ENCODE data around the gene ZNF862.
"Not testable (repeated sequence)": the region's sequence is repeated elsewhere in the genome, so short reads cannot be mapped to it uniquely, and the experiment has no call there.

Gene ZNF862

DNA sequence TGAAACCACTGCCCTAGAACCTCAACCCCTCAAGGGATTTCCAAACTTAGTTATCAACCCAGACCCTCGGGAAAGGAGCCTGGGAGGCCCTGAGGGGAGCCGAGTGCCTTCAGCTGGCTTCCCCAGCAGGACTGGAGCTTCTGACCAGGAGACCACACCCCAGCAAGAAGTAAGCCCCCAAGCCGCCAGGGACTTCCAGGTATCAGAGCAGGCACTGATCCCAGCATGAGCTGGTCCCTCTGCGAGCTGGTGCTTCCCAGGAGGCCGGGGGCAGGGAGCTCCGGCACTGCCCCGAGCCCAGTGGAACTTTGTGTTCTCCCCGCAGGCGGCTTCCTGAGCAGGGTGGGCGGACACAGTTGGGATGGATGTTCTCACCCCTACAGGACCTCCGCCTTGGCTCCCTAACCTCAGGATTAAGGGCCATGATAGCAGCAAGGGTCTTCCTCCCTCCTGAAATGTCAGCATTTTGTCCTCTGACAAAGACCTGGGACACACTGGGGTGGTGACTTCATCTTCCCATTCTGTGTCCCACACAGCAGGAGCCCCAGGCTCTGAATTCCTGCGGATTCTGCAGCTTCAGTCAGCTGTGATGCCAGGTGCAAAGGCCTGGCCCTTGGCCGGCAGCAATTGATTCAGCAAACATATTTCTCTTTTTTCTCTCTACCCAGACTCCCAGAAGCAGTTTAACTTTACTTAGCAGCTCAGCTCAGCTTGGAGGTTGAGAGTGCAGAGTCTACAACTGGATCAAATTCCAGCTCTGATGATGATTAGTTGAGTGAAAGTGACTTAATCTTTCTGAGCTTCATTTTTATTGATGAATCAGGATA is 47.2 kb downstream of the ZNF862 start:
- TF ChIP-seq, protein P1, sequence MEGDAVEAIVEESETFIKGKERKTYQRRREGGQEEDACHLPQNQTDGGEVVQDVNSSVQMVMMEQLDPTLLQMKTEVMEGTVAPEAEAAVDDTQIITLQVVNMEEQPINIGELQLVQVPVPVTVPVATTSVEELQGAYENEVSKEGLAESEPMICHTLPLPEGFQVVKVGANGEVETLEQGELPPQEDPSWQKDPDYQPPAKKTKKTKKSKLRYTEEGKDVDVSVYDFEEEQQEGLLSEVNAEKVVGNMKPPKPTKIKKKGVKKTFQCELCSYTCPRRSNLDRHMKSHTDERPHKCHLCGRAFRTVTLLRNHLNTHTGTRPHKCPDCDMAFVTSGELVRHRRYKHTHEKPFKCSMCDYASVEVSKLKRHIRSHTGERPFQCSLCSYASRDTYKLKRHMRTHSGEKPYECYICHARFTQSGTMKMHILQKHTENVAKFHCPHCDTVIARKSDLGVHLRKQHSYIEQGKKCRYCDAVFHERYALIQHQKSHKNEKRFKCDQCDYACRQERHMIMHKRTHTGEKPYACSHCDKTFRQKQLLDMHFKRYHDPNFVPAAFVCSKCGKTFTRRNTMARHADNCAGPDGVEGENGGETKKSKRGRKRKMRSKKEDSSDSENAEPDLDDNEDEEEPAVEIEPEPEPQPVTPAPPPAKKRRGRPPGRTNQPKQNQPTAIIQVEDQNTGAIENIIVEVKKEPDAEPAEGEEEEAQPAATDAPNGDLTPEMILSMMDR (IDR thresholded peaks at IDR 0.05; ENCODE audit: borderline replicate concordance, control extremely low read depth, extremely low read depth, insufficient read depth, missing control alignments), result no peak
- in situ Hi-C loops (cut with MboI; ENCODE audit: low sequenced_read_pairs, unreplicated experiment), result no loop called here

DNA sequence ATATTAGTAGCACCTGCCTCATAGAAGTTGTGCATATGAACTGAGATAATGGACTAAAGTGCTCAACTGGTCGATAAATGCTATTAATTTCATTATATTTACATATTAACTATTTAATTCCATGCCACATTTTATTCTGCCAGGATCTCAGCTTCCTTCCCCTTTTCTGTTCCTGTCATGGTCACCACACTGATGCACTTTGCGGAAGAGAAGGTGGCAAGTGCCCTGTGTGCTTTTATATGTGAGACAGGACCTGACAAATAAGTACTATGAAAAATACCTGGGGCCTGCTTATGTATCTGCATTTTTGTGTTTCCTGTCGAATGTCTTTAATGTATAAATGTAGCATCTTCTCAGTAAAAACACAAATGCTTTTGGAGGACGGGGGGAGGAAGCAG is 47.8 kb downstream of the ZNF862 start:
- in situ Hi-C loops (cut with MboI; ENCODE audit: low sequenced_read_pairs, unreplicated experiment), result no loop called here
- TF ChIP-seq, protein P1 (IDR thresholded peaks at IDR 0.05; ENCODE audit: borderline replicate concordance, control extremely low read depth, extremely low read depth, insufficient read depth, missing control alignments), result no peak

More for the DNA sequence above, 47.2 kb downstream of the ZNF862 start:
- no peak for DNase-seq (ENCODE audit: low spot score)

DNA sequence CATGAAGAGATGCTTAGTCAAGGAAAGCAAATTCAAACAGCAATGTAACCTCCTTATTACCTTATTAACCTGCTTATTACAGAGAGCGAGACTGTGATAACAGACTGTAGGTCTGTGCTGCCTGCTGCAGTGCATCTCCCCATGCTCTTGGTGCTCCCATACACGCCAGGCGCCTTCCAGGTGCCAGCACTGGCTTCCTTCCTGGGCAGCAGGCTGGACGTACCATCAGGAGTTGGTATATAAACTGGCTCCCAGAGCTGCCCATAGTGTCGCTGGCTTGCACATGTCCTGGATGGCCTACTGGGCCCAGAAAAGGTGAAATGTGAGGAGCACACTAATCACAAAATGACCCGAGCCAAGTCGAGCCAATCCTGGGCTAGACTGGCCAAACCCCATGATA is 49.1 kb downstream of the ZNF862 start:
- in situ Hi-C loops (cut with MboI; ENCODE audit: low sequenced_read_pairs, unreplicated experiment), result no loop called here
- TF ChIP-seq, protein P1 (IDR thresholded peaks at IDR 0.05; ENCODE audit: borderline replicate concordance, control extremely low read depth, extremely low read depth, insufficient read depth, missing control alignments), result no peak
- no peak for DNase-seq (ENCODE audit: low spot score)

More for the DNA sequence above, 47.8 kb downstream of the ZNF862 start:
- DNase-seq (ENCODE audit: low spot score), result no peak

DNA sequence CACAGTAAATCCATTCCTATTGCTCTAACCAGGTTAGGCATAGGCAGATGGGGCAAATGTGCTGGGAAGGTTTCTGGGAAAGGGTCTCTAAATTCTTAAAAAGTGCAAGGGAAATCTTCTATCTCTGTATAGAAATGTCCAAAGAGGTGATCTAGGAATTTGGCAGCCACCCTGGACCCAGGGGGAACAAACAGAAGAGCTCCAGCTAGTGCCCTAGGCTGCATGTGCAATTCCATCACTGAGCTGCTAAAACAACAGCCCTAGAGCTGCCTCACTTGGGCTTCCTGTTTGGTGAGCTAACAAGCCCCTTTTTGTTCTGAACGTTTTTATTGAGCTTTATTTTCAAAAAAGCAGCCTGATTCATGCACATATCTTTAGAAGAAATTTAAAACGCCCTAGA is 52.5 kb downstream of the ZNF862 start:
- DNase-seq (ENCODE audit: low spot score); in situ Hi-C loops (cut with MboI; ENCODE audit: low sequenced_read_pairs, unreplicated experiment): not testable (repeated sequence)

DNA sequence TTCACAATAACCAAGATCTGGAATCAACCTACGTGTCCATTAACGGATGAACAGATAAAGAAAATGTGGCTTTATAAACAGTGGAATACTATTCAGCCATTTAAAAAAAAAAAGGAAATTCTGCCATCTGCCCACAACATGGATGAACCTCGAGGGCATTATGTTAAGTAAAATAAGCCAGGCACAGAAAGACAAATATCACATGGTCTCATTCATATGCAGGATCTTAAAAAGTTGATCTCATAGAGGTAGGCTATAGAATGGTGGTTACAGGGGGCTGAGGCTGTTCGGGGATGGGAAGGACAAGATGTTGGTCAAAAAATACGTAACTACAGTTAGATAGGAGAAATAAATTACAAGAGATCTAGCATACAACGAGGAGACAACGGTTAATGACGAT is 56.8 kb downstream of the ZNF862 start:
- not testable (repeated sequence) for DNase-seq (ENCODE audit: low spot score)

DNA sequence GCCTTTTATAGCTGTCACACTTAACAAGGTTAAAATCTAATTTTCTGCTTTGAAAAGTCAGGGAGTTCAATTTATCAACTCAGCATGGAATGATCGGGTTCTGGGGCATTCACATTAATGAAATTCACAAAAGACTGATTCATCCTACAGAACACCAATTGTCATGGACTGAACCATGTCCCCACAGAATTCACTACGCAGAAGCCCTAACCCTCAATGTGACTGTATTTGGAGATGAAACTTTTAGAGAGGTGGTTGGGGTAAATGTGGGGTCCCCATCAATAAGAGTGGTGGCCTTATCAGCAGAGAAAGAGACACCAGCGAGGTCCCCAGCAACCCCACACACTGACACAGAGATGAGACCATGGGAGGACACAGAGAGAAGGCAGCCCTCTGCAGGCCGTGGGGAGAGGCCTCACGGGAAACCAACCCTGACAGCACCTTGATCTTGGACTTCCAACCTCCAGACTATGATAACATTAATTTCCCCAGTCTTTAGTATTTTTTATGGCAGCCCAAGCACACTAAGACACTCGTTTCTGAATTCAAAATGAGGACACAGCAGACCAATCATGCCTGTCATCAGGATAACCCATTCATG is 69.7 kb downstream of the ZNF862 start:
- in situ Hi-C loops (cut with MboI; ENCODE audit: low sequenced_read_pairs, unreplicated experiment); DNase-seq (ENCODE audit: low spot score): not testable (repeated sequence)

More for the DNA sequence above, 56.8 kb downstream of the ZNF862 start:
- in situ Hi-C loops (cut with MboI; ENCODE audit: low sequenced_read_pairs, unreplicated experiment), result not testable (repeated sequence)

DNA sequence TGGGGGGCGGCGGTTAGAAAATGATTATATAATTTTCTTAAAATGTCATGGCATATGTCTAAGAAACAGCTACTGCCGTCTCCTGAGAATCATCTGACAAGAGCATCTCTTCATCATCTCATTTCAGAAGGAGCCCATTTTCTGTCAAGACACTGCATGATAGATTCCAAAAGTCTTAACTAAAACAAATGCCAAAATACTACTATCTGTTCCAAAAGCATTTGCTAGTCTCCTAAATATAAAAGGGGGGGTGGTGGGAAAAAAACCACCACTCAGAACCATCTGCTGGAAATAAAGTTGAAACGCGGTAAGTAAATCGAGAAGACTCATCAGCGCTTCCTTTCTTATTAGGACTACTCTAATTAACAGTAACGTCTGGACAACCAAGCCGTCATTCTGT is 72.0 kb downstream of the ZNF862 start:
- in situ Hi-C loops (cut with MboI; ENCODE audit: low sequenced_read_pairs, unreplicated experiment); DNase-seq (ENCODE audit: low spot score): not testable (repeated sequence)

DNA sequence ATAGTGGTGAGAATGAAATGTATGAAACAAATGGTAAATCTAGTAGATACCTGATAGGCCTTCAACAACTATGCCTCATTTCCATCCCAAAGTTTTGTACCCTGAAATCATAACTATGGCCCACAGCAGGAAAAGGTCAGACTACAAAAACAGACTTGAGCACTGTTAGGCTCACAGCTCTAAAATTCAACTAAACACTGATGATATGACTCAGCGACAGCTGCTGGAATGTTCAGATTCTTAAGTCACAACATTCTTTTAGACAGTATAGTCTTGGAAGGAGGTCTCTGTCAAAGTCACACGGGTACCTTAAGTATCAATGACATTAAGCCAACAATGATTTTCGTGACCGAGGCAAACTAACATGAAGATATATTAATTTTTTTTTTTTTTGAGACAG is 74.0 kb downstream of the ZNF862 start:
- in situ Hi-C loops (cut with MboI; ENCODE audit: low sequenced_read_pairs, unreplicated experiment); DNase-seq (ENCODE audit: low spot score): not testable (repeated sequence)

Measured in GM13976 (cell line).